ENCODE results near the gene CUL4A.

The CUL4A gene

DNA sequence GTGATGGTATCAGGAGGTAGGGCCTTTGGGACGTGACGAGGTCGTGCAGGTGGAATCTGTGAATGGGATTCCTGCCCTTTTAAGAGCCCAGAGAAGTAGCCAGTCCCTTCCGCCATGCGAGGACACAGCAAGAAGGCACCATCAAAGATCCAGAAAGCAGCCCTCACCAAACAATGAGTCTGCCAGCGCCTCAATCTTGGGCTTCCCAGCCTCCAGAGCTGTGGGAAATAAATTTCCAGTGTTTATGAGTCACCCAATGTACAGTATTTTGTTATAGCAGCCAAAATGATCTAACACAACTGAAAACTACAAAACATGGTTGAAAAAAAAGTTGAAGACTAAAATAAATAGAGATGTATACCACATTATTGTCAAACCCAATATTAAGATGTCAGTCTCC is 70.7 kb downstream of the CUL4A start:
- H3K4me1 ChIP-seq (ENCODE audit: insufficient read depth, low read length) = peaks cover 6% of the 10 kb centered on the region; the same call in 1 of the 2 replicates
- H3K27me3 ChIP-seq (ENCODE audit: insufficient read depth, low read length, poor library complexity) = no peaks in the 10 kb centered on the region
- no peaks in the 10 kb centered on the region for H3K9me3 ChIP-seq (ENCODE audit: insufficient read depth, low read length, severe bottlenecking)
- H3K36me3 ChIP-seq (ENCODE audit: insufficient read depth, low read length) = no peaks in the 10 kb centered on the region
- H4K20me1 ChIP-seq (ENCODE audit: insufficient read depth, low read length) = no peaks in the 10 kb centered on the region
- no peak overlapping the region for H3K9ac ChIP-seq (ENCODE audit: low read depth, low read length)
- no peak overlapping the region for H2AFZ ChIP-seq (ENCODE audit: low read depth, low read length)
- no peak overlapping the region for H3K4me2 ChIP-seq (ENCODE audit: insufficient read depth, low read length)
- TF ChIP-seq EZH2 (IDR thresholded peaks at IDR 0.05; ENCODE audit: borderline replicate concordance, low read depth, low read length, severe bottlenecking) = no peak
- TF ChIP-seq, protein P1, sequence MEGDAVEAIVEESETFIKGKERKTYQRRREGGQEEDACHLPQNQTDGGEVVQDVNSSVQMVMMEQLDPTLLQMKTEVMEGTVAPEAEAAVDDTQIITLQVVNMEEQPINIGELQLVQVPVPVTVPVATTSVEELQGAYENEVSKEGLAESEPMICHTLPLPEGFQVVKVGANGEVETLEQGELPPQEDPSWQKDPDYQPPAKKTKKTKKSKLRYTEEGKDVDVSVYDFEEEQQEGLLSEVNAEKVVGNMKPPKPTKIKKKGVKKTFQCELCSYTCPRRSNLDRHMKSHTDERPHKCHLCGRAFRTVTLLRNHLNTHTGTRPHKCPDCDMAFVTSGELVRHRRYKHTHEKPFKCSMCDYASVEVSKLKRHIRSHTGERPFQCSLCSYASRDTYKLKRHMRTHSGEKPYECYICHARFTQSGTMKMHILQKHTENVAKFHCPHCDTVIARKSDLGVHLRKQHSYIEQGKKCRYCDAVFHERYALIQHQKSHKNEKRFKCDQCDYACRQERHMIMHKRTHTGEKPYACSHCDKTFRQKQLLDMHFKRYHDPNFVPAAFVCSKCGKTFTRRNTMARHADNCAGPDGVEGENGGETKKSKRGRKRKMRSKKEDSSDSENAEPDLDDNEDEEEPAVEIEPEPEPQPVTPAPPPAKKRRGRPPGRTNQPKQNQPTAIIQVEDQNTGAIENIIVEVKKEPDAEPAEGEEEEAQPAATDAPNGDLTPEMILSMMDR (IDR thresholded peaks at IDR 0.05; ENCODE audit: borderline replicate concordance, extremely low read depth, low read length, poor library complexity, severe bottlenecking) = no peak
- H3K79me2 ChIP-seq (ENCODE audit: insufficient read depth, low read length) = no peaks in the 10 kb centered on the region
- ATAC-seq (ENCODE audit: insufficient read depth, low read depth) (no peak), DNase-seq (no peak)
- no peak overlapping the region for H3K27ac ChIP-seq (ENCODE audit: low read length)
- no peak overlapping the region for H3K4me3 ChIP-seq (ENCODE audit: low read depth in 1 of 2, low read length in 2 of 2)

DNA sequence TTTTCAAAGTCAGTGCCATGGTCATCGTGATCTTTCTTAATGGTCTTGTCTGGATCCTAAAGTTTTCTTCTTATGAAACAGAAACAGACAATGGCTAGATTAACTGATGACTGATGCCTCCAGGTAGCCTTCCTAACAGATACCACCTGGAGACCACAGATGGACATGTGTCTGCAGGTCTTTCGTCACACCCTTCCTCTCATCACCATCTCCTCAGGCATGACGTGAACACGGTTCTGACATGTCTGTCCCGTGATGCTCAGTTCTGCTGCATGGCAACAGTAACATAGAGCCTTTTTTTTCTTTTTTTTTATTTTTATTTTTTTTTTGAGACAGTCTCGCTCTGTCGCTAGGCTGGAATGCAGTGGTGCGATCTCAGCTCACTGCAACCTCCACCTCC is 74.5 kb downstream of the CUL4A start:
- ATAC-seq (ENCODE audit: insufficient read depth, low read depth) (no peak), DNase-seq (no peak)
- Histone ChIP-seq H3K79me2 (ENCODE audit: insufficient read depth, low read length) (no peaks in the 10 kb centered on the region), H3K27ac (ENCODE audit: low read length) (no peak overlapping the region), H3K9me3 (ENCODE audit: insufficient read depth, low read length, severe bottlenecking) (no peaks in the 10 kb centered on the region), H3K4me1 (ENCODE audit: insufficient read depth, low read length) (no peaks in the 10 kb centered on the region), H3K27me3 (ENCODE audit: insufficient read depth, low read length, poor library complexity) (no peaks in the 10 kb centered on the region), H2AFZ (ENCODE audit: low read depth, low read length) (no peak overlapping the region), H3K4me3 (ENCODE audit: low read depth in 1 of 2, low read length in 2 of 2) (no peak overlapping the region), H3K36me3 (ENCODE audit: insufficient read depth, low read length) (no peaks in the 10 kb centered on the region), H3K4me2 (ENCODE audit: insufficient read depth, low read length) (no peak overlapping the region), H3K9ac (ENCODE audit: low read depth, low read length) (no peak overlapping the region), H4K20me1 (ENCODE audit: insufficient read depth, low read length) (no peaks in the 10 kb centered on the region)
- no peak for TF ChIP-seq EZH2 (IDR thresholded peaks at IDR 0.05; ENCODE audit: borderline replicate concordance, low read depth, low read length, severe bottlenecking)
- TF ChIP-seq, protein P1 (IDR thresholded peaks at IDR 0.05; ENCODE audit: borderline replicate concordance, extremely low read depth, low read length, poor library complexity, severe bottlenecking) = no peak

DNA sequence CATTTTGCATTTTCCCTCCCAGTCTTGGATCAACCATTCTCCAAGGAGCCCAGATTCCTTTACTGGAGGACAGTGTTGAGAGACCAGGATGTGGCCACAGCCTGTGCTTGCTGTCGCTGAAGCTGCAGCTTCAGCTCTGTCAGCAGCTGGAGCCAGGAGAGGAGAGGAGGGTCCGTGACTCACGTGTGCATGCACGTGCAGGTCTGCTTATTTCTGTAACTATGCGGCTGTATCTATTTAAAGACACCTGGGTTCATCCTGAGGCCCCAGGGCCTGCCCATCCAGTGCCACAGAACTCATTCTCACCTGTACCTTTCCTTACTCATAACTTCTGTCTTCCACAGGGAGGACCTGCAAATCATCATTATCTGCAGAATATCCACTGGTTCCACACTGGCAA is 79.5 kb downstream of the CUL4A start:
- Histone ChIP-seq H3K36me3 (ENCODE audit: insufficient read depth, low read length) (no peaks in the 10 kb centered on the region), H3K27ac (ENCODE audit: low read length) (no peak overlapping the region), H3K79me2 (ENCODE audit: insufficient read depth, low read length) (no peaks in the 10 kb centered on the region), H3K4me2 (ENCODE audit: insufficient read depth, low read length) (no peak overlapping the region), H4K20me1 (ENCODE audit: insufficient read depth, low read length) (no peaks in the 10 kb centered on the region), H3K9me3 (ENCODE audit: insufficient read depth, low read length, severe bottlenecking) (no peaks in the 10 kb centered on the region), H3K9ac (ENCODE audit: low read depth, low read length) (no peak overlapping the region), H2AFZ (ENCODE audit: low read depth, low read length) (no peak overlapping the region), H3K27me3 (ENCODE audit: insufficient read depth, low read length, poor library complexity) (peaks cover 9% of the 10 kb centered on the region), H3K4me3 (ENCODE audit: low read depth in 1 of 2, low read length in 2 of 2) (no peak overlapping the region), H3K4me1 (ENCODE audit: insufficient read depth, low read length) (peaks cover 10% of the 10 kb centered on the region)
- TF ChIP-seq EZH2 (IDR thresholded peaks at IDR 0.05; ENCODE audit: borderline replicate concordance, low read depth, low read length, severe bottlenecking) = no peak
- TF ChIP-seq, protein P1 (IDR thresholded peaks at IDR 0.05; ENCODE audit: borderline replicate concordance, extremely low read depth, low read length, poor library complexity, severe bottlenecking) = no peak
- ATAC-seq (ENCODE audit: insufficient read depth, low read depth) = no peak
- no peak for DNase-seq

DNA sequence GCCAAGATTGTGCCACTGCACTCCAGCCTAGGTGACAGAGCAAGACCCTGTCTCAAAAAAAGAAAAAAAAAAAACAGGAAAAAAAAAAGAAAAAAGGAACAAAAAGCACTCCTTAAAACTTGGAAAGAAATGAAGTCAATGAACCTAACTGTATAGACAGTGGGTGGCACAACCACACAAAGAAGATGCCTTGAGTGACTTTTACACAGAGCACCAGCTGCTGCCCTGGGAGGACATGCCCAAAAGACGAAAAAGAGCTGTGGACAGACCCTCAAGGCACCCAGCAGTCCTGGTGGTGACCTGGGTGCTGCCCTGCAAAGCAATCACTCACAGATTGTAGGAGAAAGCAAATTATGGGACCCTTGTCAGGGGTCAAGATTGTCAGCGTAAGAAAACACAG is 81.7 kb downstream of the CUL4A start:
- Histone ChIP-seq H3K27me3 (ENCODE audit: insufficient read depth, low read length, poor library complexity) (peaks cover 9% of the 10 kb centered on the region), H3K79me2 (ENCODE audit: insufficient read depth, low read length) (no peaks in the 10 kb centered on the region), H3K4me3 (ENCODE audit: low read depth in 1 of 2, low read length in 2 of 2) (no peak overlapping the region), H3K4me1 (ENCODE audit: insufficient read depth, low read length) (peaks cover 15% of the 10 kb centered on the region), H3K9me3 (ENCODE audit: insufficient read depth, low read length, severe bottlenecking) (no peaks in the 10 kb centered on the region), H4K20me1 (ENCODE audit: insufficient read depth, low read length) (no peaks in the 10 kb centered on the region), H2AFZ (ENCODE audit: low read depth, low read length) (no peak overlapping the region), H3K27ac (ENCODE audit: low read length) (no peak overlapping the region), H3K36me3 (ENCODE audit: insufficient read depth, low read length) (no peaks in the 10 kb centered on the region), H3K9ac (ENCODE audit: low read depth, low read length) (no peak overlapping the region), H3K4me2 (ENCODE audit: insufficient read depth, low read length) (no peak overlapping the region)
- TF ChIP-seq EZH2 (IDR thresholded peaks at IDR 0.05; ENCODE audit: borderline replicate concordance, low read depth, low read length, severe bottlenecking) = no peak
- TF ChIP-seq, protein P1 (IDR thresholded peaks at IDR 0.05; ENCODE audit: borderline replicate concordance, extremely low read depth, low read length, poor library complexity, severe bottlenecking) = no peak
- ATAC-seq (ENCODE audit: insufficient read depth, low read depth) = no peak
- no peak for DNase-seq

All from DND-41 (cell line).